Measurements from ENCODE around the gene OXSM. TPM values are rescaled to one million over a fixed set of nuclear protein-coding genes. Genes with fewer than 3 reads are reported as not detected.

The OXSM gene
- total RNA-seq = 8.9 and 26.9 TPM in 2 replicates

GRCh38 chr3:25789596-25790556 lies at the start of gene OXSM:
Gene OXSM (plus strand): TSS chr3:25790090. CDS start chr3:25791021, 931 bp downstream.
- DNase-seq (ENCODE audit: extremely low read depth, low read depth, low spot score) = peak; percentile 67

- DNase-seq (ENCODE audit: extremely low read depth, low read depth, low spot score) = no peak
Measured at GRCh38 chr3:25744470-25744869, 45.4 kb upstream of the OXSM start.

- no peak for DNase-seq (ENCODE audit: extremely low read depth, low read depth, low spot score)
Measured at GRCh38 chr3:25747033-25747432, 42.9 kb upstream of the OXSM start.

- no peak for DNase-seq (ENCODE audit: extremely low read depth, low read depth, low spot score)
Measured at GRCh38 chr3:25748189-25748588, 41.7 kb upstream of the OXSM start.

GRCh38 chr3:25749031-25749581 lies 40.8 kb upstream of the OXSM start:
- no peak for DNase-seq (ENCODE audit: extremely low read depth, low read depth, low spot score)

- DNase-seq (ENCODE audit: extremely low read depth, low read depth, low spot score) = no peak
Measured at GRCh38 chr3:25751048-25751447, 38.8 kb upstream of the OXSM start.

GRCh38 chr3:25751725-25752124 lies 38.2 kb upstream of the OXSM start:
- no peak for DNase-seq (ENCODE audit: extremely low read depth, low read depth, low spot score)

GRCh38 chr3:25768851-25769250 lies 21.0 kb upstream of the OXSM start:
- no peak for DNase-seq (ENCODE audit: extremely low read depth, low read depth, low spot score)

- DNase-seq (ENCODE audit: extremely low read depth, low read depth, low spot score) = no peak
Measured at GRCh38 chr3:25775936-25776335, 14.0 kb upstream of the OXSM start.

GRCh38 chr3:25780618-25781017 lies 9.3 kb upstream of the OXSM start:
- DNase-seq (ENCODE audit: extremely low read depth, low read depth, low spot score) = no peak

- DNase-seq (ENCODE audit: extremely low read depth, low read depth, low spot score) = no peak
Measured at GRCh38 chr3:25781145-25781757, 8.6 kb upstream of the OXSM start.

- DNase-seq (ENCODE audit: extremely low read depth, low read depth, low spot score) = no peak
Measured at GRCh38 chr3:25781758-25782594, 7.9 kb upstream of the OXSM start.

- DNase-seq (ENCODE audit: extremely low read depth, low read depth, low spot score) = no peak
Measured at GRCh38 chr3:25782636-25782937, 7.3 kb upstream of the OXSM start.

GRCh38 chr3:25782938-25783660 lies 6.8 kb upstream of the OXSM start, which contains the start of gene NGLY1:
Gene NGLY1 (minus strand): TSS chr3:25783443. CDS start chr3:25783390, 53 bp downstream.
- DNase-seq (ENCODE audit: extremely low read depth, low read depth, low spot score) = no peak

- DNase-seq (ENCODE audit: extremely low read depth, low read depth, low spot score) = no peak
Measured at GRCh38 chr3:25783661-25784512, 6.0 kb upstream of the OXSM start.

- no peak for DNase-seq (ENCODE audit: extremely low read depth, low read depth, low spot score)
Measured at GRCh38 chr3:25784971-25785370, 4.9 kb upstream of the OXSM start.

GRCh38 chr3:25785826-25786225 lies 4.1 kb upstream of the OXSM start:
- no peak for DNase-seq (ENCODE audit: extremely low read depth, low read depth, low spot score)

- DNase-seq (ENCODE audit: extremely low read depth, low read depth, low spot score) = no peak
Measured at GRCh38 chr3:25787689-25788088, 2.2 kb upstream of the OXSM start.

- DNase-seq (ENCODE audit: extremely low read depth, low read depth, low spot score) = no peak
Measured at GRCh38 chr3:25789209-25789595, 688 bp upstream of the OXSM start.
